ENCODE results near the gene INPP5D.
"Not testable (repeated sequence)": the region's sequence is repeated elsewhere in the genome, so short reads cannot be mapped to it uniquely, and the experiment has no call there.

INPP5D gene

GRCh38 chr2:233033672-233034071, 26.5 kb upstream of the INPP5D start:
- DNase-seq: no peak

GRCh38 chr2:233034091-233034882, 25.9 kb upstream of the INPP5D start:
- no peak for DNase-seq

- no peak for DNase-seq
Observed at GRCh38 chr2:233035426-233036161, 24.5 kb upstream of the INPP5D start.

- DNase-seq: no peak
Observed at GRCh38 chr2:233036162-233036838, 23.8 kb upstream of the INPP5D start.

- DNase-seq: no peak
Observed at GRCh38 chr2:233037078-233037477, 23.1 kb upstream of the INPP5D start.

- DNase-seq: no peak
Observed at GRCh38 chr2:233039212-233039845, 20.8 kb upstream of the INPP5D start.

GRCh38 chr2:233039846-233040530, 20.2 kb upstream of the INPP5D start:
- DNase-seq: no peak

GRCh38 chr2:233040571-233040970, 19.6 kb upstream of the INPP5D start:
- DNase-seq: no peak

GRCh38 chr2:233041722-233042323, 18.3 kb upstream of the INPP5D start:
- DNase-seq: no peak

- no peak for DNase-seq
Observed at GRCh38 chr2:233042549-233042948, 17.6 kb upstream of the INPP5D start.

- no peak for DNase-seq
Observed at GRCh38 chr2:233044974-233045605, 15.1 kb upstream of the INPP5D start.

- DNase-seq: no peak
Observed at GRCh38 chr2:233047206-233047605, 12.9 kb upstream of the INPP5D start.

GRCh38 chr2:233047667-233048066, 12.5 kb upstream of the INPP5D start:
- DNase-seq: no peak

GRCh38 chr2:233048569-233049193, 11.5 kb upstream of the INPP5D start:
- no peak for DNase-seq

- peak; percentile 32 for DNase-seq
Observed at GRCh38 chr2:233049194-233049761, 10.9 kb upstream of the INPP5D start.

GRCh38 chr2:233051241-233052149, 8.6 kb upstream of the INPP5D start:
- DNase-seq: no peak

- not testable (repeated sequence) for DNase-seq
Observed at GRCh38 chr2:233052517-233052916, 7.6 kb upstream of the INPP5D start.

- DNase-seq: peak; percentile 85
Observed at GRCh38 chr2:233053928-233054784, 6.0 kb upstream of the INPP5D start.

GRCh38 chr2:233055362-233055761, 4.8 kb upstream of the INPP5D start:
- no peak for DNase-seq
